Activated CD8-positive, alpha-beta T cell treated with anti-CD3 and anti-CD28 coated beads for 36 hours (primary cell): ENCODE data around the gene RPS6KL1. TPM values are rescaled to one million over a fixed set of nuclear protein-coding genes. Genes with fewer than 3 reads are reported as not detected.

Experiments used
- ATAC-seq: fragments of 200-7000 bp; cut with Tn5 transposase; one replicate; pipeline ENCODE4 v1.10.0; 2021; ENCODE audit warnings: mild to moderate bottlenecking, moderate library complexity
- CTCF ChIA-PET: fragments of 350-600 bp; sonication (Branson Sonifier 250); formaldehyde crosslinking; loops from one replicate; lab custom pipeline; 2021; ENCODE audit warnings: antibody characterized with exemption; lab: Charles Lee
- POLR2A ChIA-PET: fragments of 350-600 bp; sonication (Branson Sonifier 250); formaldehyde crosslinking; loops from one replicate; lab custom pipeline; 2021; ENCODE audit warnings: antibody characterized with exemption; lab: Charles Lee
- DNase-seq: peaks from one replicate; pipeline ENCODE4 v3.0.0-alpha.2; 2020
- H3K27ac Mint-ChIP-seq: one replicate; pipeline ENCODE4 v1.8.0; 2021; ENCODE audit warnings: mild to moderate bottlenecking, mixed read lengths
- H3K27me3 Mint-ChIP-seq: one replicate; pipeline ENCODE4 v1.8.0; 2021; ENCODE audit warnings: mixed read lengths
- H3K36me3 Mint-ChIP-seq: one replicate; pipeline ENCODE4 v1.8.0; 2021; ENCODE audit warnings: low read depth, mixed read lengths
- H3K4me1 Mint-ChIP-seq: one replicate; pipeline ENCODE4 v1.8.0; 2021; ENCODE audit warnings: low read depth, mixed read lengths
- H3K4me3 Mint-ChIP-seq: one replicate; pipeline ENCODE4 v1.8.0; 2021; ENCODE audit warnings: mild to moderate bottlenecking, moderate library complexity, mixed read lengths
- H3K9me3 Mint-ChIP-seq: one replicate; pipeline ENCODE4 v1.8.0; 2021; ENCODE audit warnings: mixed read lengths
- CTCF ChIP-seq: fragments of 200-600 bp; IDR thresholded peaks from one replicate; pipeline ENCODE4 v1.8.0; 2022; ENCODE audit warnings: antibody characterized with exemption, mild to moderate bottlenecking
- intact Hi-C: fragments of 100-400 bp; cut with micrococcal nuclease; formaldehyde crosslinking; loops from one replicate; pipeline ENCODE4 v1.10.0; 2022
- total RNA-seq, 2 experiments: library from RNA; stranded (reverse); gene quantifications; one replicate each; pipeline ENCODE4 v1.2.3, GENCODE V29; 2021

The RPS6KL1 gene
- total RNA-seq, 2 experiments from 2014 or later = 4.1 to 5.1 TPM

- peak within 1 kb of the TSS; percentile 96 for H3K4me3 Mint-ChIP-seq
- ChIA-PET CTCF (interaction anchor here (1.0 to 16.8 kb wide), 6 partner anchors 10 to 207 kb away, joined by 3 to 334 read pairs (median 4); partner anchors contain the start of gene YLPM1), POLR2A (interaction anchor here (0.6 to 4.6 kb wide), 10 partner anchors 9 to 118 kb away, joined by 3 to 24 read pairs (median 8); no protein-coding TSS in a partner anchor)
- DNase-seq (peak; percentile 88), ATAC-seq (peak; percentile 92)
- TF ChIP-seq CTCF = no peak
- H3K27me3 Mint-ChIP-seq = no peaks in the 10 kb centered on the region
- peaks cover 28% of the 10 kb centered on the region for H3K36me3 Mint-ChIP-seq
- H3K4me1 Mint-ChIP-seq = peaks cover 58% of the 10 kb centered on the region
- no peaks in the 10 kb centered on the region for H3K9me3 Mint-ChIP-seq
- peak within 1 kb of the TSS; percentile 91 for H3K27ac Mint-ChIP-seq
- intact Hi-C loops = no loop called here
Observed at GRCh38 chr14:74881431-74882102, 41.5 kb downstream of the RPS6KL1 start, which contains the start of gene DLST. Gene DLST, plus strand, starts transcription at chr14:74881916. Its CDS starts 38 bp downstream, at chr14:74881954.

- DNase-seq (no peak), ATAC-seq (no peak)
- no peak for TF ChIP-seq CTCF
- no peaks in the 10 kb centered on the region for H3K9me3 Mint-ChIP-seq
- ChIA-PET POLR2A (interaction anchor here (1.1 to 4.6 kb wide), 3 partner anchors 8 to 20 kb away, joined by 3 to 24 read pairs (median 23); no protein-coding TSS in a partner anchor), CTCF (interaction anchor here (1.0 to 16.8 kb wide), 6 partner anchors 9 to 66 kb away, joined by 3 to 334 read pairs (median 8); no protein-coding TSS in a partner anchor)
- H3K36me3 Mint-ChIP-seq = peaks cover 19% of the 10 kb centered on the region
- peak overlapping the region; percentile 35 for H3K27ac Mint-ChIP-seq
- H3K27me3 Mint-ChIP-seq = no peaks in the 10 kb centered on the region
- H3K4me1 Mint-ChIP-seq = peaks cover 52% of the 10 kb centered on the region
- no peak overlapping the region for H3K4me3 Mint-ChIP-seq
- intact Hi-C loops = no loop called here
Observed at GRCh38 chr14:74879427-74880182, 43.5 kb downstream of the RPS6KL1 start.

- Mint-ChIP-seq H3K9me3 (no peaks in the 10 kb centered on the region), H3K36me3 (no peaks in the 10 kb centered on the region), H3K4me3 (peak within 1 kb of the TSS; percentile 46), H3K27ac (peak within 1 kb of the TSS; percentile 59), H3K4me1 (peaks cover 33% of the 10 kb centered on the region), H3K27me3 (no peaks in the 10 kb centered on the region)
- intact Hi-C loops = no loop called here
- ChIA-PET CTCF (interaction anchor here (0.9 to 16.8 kb wide), 5 partner anchors 9 to 70 kb away, joined by 3 to 334 read pairs (median 8); no protein-coding TSS in a partner anchor), POLR2A (interaction anchor here (0.8 to 1.8 kb wide), 7 partner anchors 8 to 257 kb away, joined by 3 to 7 read pairs (median 4); no protein-coding TSS in a partner anchor)
- DNase-seq (peak; percentile 43), ATAC-seq (peak; percentile 71)
- no peak for TF ChIP-seq CTCF
Observed at GRCh38 chr14:74875941-74876913, 46.8 kb downstream of the RPS6KL1 start, which contains the start of gene PROX2. Gene PROX2, minus strand, starts transcription at chr14:74876145. Its CDS starts 12,311 bp downstream, at chr14:74863834.

- intact Hi-C loops = no loop called here
- DNase-seq = no peak
- H3K36me3 Mint-ChIP-seq = no peaks in the 10 kb centered on the region
Observed at GRCh38 chr14:74875204-74875603, 47.9 kb downstream of the RPS6KL1 start.

More at GRCh38 chr14:74875204-74875603, 47.9 kb downstream of the RPS6KL1 start:
- POLR2A ChIA-PET = interaction anchor here (0.6 to 1.8 kb wide), 4 partner anchors 8 to 14 kb away, joined by 3 to 7 read pairs (median 4); no protein-coding TSS in a partner anchor
- Mint-ChIP-seq H3K9me3 (no peaks in the 10 kb centered on the region), H3K27me3 (no peaks in the 10 kb centered on the region), H3K27ac (peak overlapping the region; percentile 59), H3K4me1 (peaks cover 26% of the 10 kb centered on the region), H3K4me3 (peak overlapping the region; percentile 46)
- CTCF ChIA-PET = interaction anchor here (1.6 to 16.8 kb wide), 3 partner anchors 8 to 31 kb away, joined by 8 to 334 read pairs (median 56); no protein-coding TSS in a partner anchor
- TF ChIP-seq CTCF = no peak
- no peak for ATAC-seq
